GM23338 (cell line): Measurements from ENCODE around the gene MPPE1. TPM values are rescaled to one million over a fixed set of nuclear protein-coding genes. Genes with fewer than 3 reads are reported as not detected.

ENCODE experiments used
- ATAC-seq: fragments of 200-7000 bp; cut with Tn5 transposase; 3 replicates; pipeline ENCODE4 v1.9.1; 2020
- DNase-seq: peaks from one replicate; pipeline ENCODE4 v3.0.0-alpha.2; 2015; ENCODE audit warnings: low spot score
- H2AFZ ChIP-seq: fragments of 200-600 bp; sonication (generic); 2 replicates; pipeline ENCODE4 v1.8.0; 2016; ENCODE audit warnings: antibody characterized with exemption, mild to moderate bottlenecking, moderate library complexity
- H3F3A ChIP-seq: fragments of 200-600 bp; sonication (generic); replicated peaks from 2 replicates; pipeline ENCODE4 v1.8.0; 2017; ENCODE audit warnings: antibody characterized with exemption, mixed run types, low read depth
- H3K27ac ChIP-seq: fragments of 200-600 bp; sonication (generic); 2 replicates; pipeline ENCODE4 v1.6.1; 2016; ENCODE audit warnings: low read depth
- H3K27me3 ChIP-seq: fragments of 200-600 bp; sonication (generic); 2 replicates; pipeline ENCODE4 v1.8.0; 2016; ENCODE audit warnings: mild to moderate bottlenecking, mixed run types, moderate library complexity; ENCODE audit not compliant: insufficient read depth
- H3K36me3 ChIP-seq: fragments of 200-600 bp; sonication (generic); 2 replicates; pipeline ENCODE4 v1.8.0; 2016; ENCODE audit warnings: mild to moderate bottlenecking; ENCODE audit not compliant: insufficient read depth
- H3K4me1 ChIP-seq: fragments of 200-600 bp; sonication (generic); 2 replicates; pipeline ENCODE4 v1.8.0; 2016; ENCODE audit warnings: mild to moderate bottlenecking, moderate library complexity; ENCODE audit not compliant: insufficient read depth
- H3K4me2 ChIP-seq: fragments of 200-600 bp; sonication (generic); 2 replicates; pipeline ENCODE4 v1.7.1; 2017; ENCODE audit warnings: mixed run types
- H3K4me3 ChIP-seq: fragments of 200-600 bp; sonication (generic); 2 replicates; pipeline ENCODE4 v1.6.1; 2016; ENCODE audit warnings: mixed run types
- H3K79me2 ChIP-seq: fragments of 200-600 bp; sonication (generic); replicated peaks from 2 replicates; pipeline ENCODE4 v1.8.0; 2017; ENCODE audit warnings: mild to moderate bottlenecking; ENCODE audit not compliant: insufficient read depth
- H3K9me2 ChIP-seq: fragments of 200-600 bp; sonication (generic); 2 replicates; pipeline ENCODE4 v1.8.0; 2017; ENCODE audit not compliant: insufficient read depth
- H4K20me1 ChIP-seq: fragments of 200-600 bp; sonication (generic); replicated peaks from 2 replicates; pipeline ENCODE4 v1.8.0; 2017; ENCODE audit warnings: mild to moderate bottlenecking; ENCODE audit not compliant: insufficient read depth
- H3K27ac Mint-ChIP-seq: 2 replicates; pipeline ENCODE4 v1.8.0; 2020; ENCODE audit warnings: inconsistent platforms, mild to moderate bottlenecking, moderate library complexity, mixed read lengths
- H3K27me3 Mint-ChIP-seq: 3 replicates; pipeline ENCODE4 v1.8.0; 2022; ENCODE audit warnings: low read depth, mild to moderate bottlenecking, moderate library complexity, mixed read lengths, inconsistent platforms; ENCODE audit not compliant: insufficient read depth, poor library complexity
- H3K36me3 Mint-ChIP-seq: 3 replicates; pipeline ENCODE4 v1.8.0; 2021; ENCODE audit warnings: low read depth, mild to moderate bottlenecking, inconsistent platforms, moderate library complexity, mixed read lengths
- H3K4me1 Mint-ChIP-seq: 3 replicates; pipeline ENCODE4 v1.8.0; 2020; ENCODE audit warnings: mild to moderate bottlenecking, inconsistent platforms, mixed read lengths
- H3K4me3 Mint-ChIP-seq: 3 replicates; pipeline ENCODE4 v1.8.0; 2021; ENCODE audit warnings: moderate library complexity, mild to moderate bottlenecking, inconsistent platforms, mixed read lengths
- H3K9me3 Mint-ChIP-seq: 3 replicates; pipeline ENCODE4 v1.8.0; 2020; ENCODE audit warnings: moderate library complexity, mild to moderate bottlenecking, inconsistent platforms, mixed read lengths
- CREB1 ChIP-seq: fragments of 250-450 bp; sonication (Bioruptor Pico); IDR thresholded peaks from 2 replicates; pipeline ENCODE4 v1.5.0; 2020; ENCODE audit warnings: low read depth, mild to moderate bottlenecking, moderate library complexity
- EZH2 ChIP-seq: fragments of 200-600 bp; sonication (generic); IDR thresholded peaks from one replicate; pipeline ENCODE4 v1.8.0; 2017; ENCODE audit warnings: antibody characterized with exemption, mild to moderate bottlenecking, low read depth; ENCODE audit not compliant: unreplicated experiment
- EZH2phosphoT487 ChIP-seq: fragments of 200-600 bp; sonication (generic); IDR thresholded peaks from one replicate; pipeline ENCODE4 v1.8.1; 2018; ENCODE audit warnings: antibody characterized with exemption; ENCODE audit not compliant: unreplicated experiment
- NANOG ChIP-seq: IDR thresholded peaks from 2 replicates; pipeline ENCODE4 v1.6.1; 2016; ENCODE audit warnings: antibody characterized with exemption, borderline replicate concordance
- POLR2AphosphoS5 ChIP-seq: IDR thresholded peaks from 2 replicates; pipeline ENCODE4 v1.6.1; 2016; ENCODE audit warnings: antibody characterized with exemption, low read depth
- STAT1 ChIP-seq: IDR thresholded peaks from one replicate; pipeline ENCODE4 v1.6.1; 2016; ENCODE audit warnings: antibody characterized with exemption; ENCODE audit not compliant: unreplicated experiment
- ZNF114 ChIP-seq: fragments of 250-450 bp; sonication (Bioruptor Pico); IDR thresholded peaks from 2 replicates; pipeline ENCODE4 v1.5.0; 2020; ENCODE audit warnings: mild to moderate bottlenecking, moderate library complexity
- ZNF331 ChIP-seq: fragments of 250-450 bp; sonication (Bioruptor Pico); IDR thresholded peaks from 2 replicates; pipeline ENCODE4 v1.5.0; 2020; ENCODE audit warnings: low read depth, mild to moderate bottlenecking, moderate library complexity
- polyA plus RNA-seq: library from polyadenylated mRNA; unstranded; fragments of >200 nt; fragmentation: Nextera tagmentation; extraction: Ambion mirVana; gene quantifications from 2 replicates; pipeline ENCODE4 v1.2.1, GENCODE V29; 2016
- total RNA-seq: library from RNA; depleted of rRNA; stranded (reverse); fragments of >200 nt; shearing (Covaris generic); gene quantifications from 2 replicates; pipeline ENCODE4 v1.2.3, GENCODE V29; 2014
- TF ChIP-seq, protein P1 (sequence below), 2 experiments: fragments of 200-600 bp in 1 of 2; sonication (generic) in 1 of 2; conservative IDR thresholded peaks; 2 replicates each; pipeline versions ENCODE4 v1.5.1 to v1.6.1; 2016 to 2017; ENCODE audit warnings: antibody characterized with exemption in 2 of 2, low read depth in 2 of 2, mild to moderate bottlenecking in 2 of 2, moderate library complexity in 1 of 2
- TF ChIP-seq, protein P2 (sequence below): IDR thresholded peaks from 2 replicates; pipeline ENCODE4 v1.6.1; 2016; ENCODE audit warnings: antibody characterized with exemption
- TF ChIP-seq, protein P3 (sequence below): IDR thresholded peaks from one replicate; pipeline ENCODE4 v1.6.1; 2018; ENCODE audit warnings: antibody characterized with exemption; ENCODE audit not compliant: unreplicated experiment
- TF ChIP-seq, protein P4 (sequence below): fragments of 250-450 bp; sonication (Bioruptor Pico); IDR thresholded peaks from 2 replicates; pipeline ENCODE4 v1.5.0; 2020; ENCODE audit warnings: mild to moderate bottlenecking, moderate library complexity

The MPPE1 gene
- total and polyA plus RNA-seq, 2 experiments from 2014 or later: 18.8 to 24.6 TPM

DNA sequence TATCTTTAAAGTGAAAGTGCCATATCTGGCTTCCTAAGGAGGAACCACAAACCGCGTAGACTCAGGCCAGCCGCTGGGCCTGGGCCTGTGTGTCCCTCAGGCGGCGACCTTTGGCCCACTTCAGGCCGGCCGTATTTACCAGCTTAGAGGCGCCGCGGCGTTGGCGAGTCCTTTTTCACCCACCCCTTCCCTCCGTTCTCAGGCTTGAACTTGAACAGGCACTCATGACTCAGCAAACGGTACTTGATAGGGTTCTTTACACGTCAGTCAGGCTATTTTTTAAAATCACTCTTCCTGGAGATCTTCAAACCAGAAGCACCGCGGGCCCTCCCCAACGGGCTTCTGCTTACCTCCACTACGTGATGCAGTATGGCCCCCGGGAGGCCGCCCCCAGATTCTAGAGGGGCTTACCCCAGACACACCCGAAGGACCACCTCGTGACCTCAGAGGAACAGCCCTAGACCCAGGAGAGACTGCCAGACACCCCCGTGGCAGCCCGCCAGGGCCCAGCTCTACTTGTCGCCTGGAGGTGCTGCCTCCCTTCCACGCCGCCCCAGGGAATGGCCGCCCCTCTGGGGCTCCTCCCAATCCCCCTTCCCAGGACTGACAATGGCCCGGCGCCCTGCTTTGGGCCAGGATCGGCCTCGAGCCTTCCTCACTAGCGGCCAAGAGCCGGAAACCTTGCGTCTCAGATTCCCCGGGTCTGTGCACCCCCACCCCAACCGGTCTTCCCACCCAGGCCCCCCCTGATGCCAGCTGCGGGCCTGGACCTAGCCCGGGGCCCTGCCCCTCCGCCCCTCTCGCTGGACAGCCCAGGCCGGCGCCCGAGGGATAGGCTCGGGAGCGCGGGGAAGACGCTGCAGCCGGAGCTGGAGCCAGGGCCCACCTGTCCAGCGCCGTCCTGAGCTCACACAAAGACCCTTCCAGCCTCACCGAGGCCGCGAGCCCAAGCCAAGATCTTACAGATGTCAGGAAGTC is 39.4 kb upstream of the MPPE1 start:
- H3K36me3 ChIP-seq: no peaks in the 10 kb centered on the region
- Mint-ChIP-seq H3K9me3 (peaks cover 3% of the 10 kb centered on the region; the same call in 2 of the 3 replicates), H3K36me3 (peaks cover 4% of the 10 kb centered on the region; the same call in 1 of the 3 replicates), H3K4me3 (peak overlapping the region; percentile 87), H3K27me3 (peaks cover 7% of the 10 kb centered on the region), H3K4me1 (peaks cover 30% of the 10 kb centered on the region), H3K27ac (peak overlapping the region; percentile 97)
- TF ChIP-seq ZNF331 (no peak), STAT1 (no peak), CREB1 (CRISPR knock-in tag) (no peak), NANOG (no peak), EZH2phosphoT487 (no peak), EZH2 (no peak), POLR2AphosphoS5 (peak; percentile 23; the same call in 1 of the 2 replicates), ZNF114 (CRISPR knock-in tag) (no peak)
- TF ChIP-seq, protein P1, sequence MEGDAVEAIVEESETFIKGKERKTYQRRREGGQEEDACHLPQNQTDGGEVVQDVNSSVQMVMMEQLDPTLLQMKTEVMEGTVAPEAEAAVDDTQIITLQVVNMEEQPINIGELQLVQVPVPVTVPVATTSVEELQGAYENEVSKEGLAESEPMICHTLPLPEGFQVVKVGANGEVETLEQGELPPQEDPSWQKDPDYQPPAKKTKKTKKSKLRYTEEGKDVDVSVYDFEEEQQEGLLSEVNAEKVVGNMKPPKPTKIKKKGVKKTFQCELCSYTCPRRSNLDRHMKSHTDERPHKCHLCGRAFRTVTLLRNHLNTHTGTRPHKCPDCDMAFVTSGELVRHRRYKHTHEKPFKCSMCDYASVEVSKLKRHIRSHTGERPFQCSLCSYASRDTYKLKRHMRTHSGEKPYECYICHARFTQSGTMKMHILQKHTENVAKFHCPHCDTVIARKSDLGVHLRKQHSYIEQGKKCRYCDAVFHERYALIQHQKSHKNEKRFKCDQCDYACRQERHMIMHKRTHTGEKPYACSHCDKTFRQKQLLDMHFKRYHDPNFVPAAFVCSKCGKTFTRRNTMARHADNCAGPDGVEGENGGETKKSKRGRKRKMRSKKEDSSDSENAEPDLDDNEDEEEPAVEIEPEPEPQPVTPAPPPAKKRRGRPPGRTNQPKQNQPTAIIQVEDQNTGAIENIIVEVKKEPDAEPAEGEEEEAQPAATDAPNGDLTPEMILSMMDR (conservative IDR thresholded peaks at IDR 0.05; ENCODE audit: low read depth in 2 of 2): no peak
- TF ChIP-seq, protein P2, sequence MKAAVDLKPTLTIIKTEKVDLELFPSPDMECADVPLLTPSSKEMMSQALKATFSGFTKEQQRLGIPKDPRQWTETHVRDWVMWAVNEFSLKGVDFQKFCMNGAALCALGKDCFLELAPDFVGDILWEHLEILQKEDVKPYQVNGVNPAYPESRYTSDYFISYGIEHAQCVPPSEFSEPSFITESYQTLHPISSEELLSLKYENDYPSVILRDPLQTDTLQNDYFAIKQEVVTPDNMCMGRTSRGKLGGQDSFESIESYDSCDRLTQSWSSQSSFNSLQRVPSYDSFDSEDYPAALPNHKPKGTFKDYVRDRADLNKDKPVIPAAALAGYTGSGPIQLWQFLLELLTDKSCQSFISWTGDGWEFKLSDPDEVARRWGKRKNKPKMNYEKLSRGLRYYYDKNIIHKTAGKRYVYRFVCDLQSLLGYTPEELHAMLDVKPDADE: no peak
- TF ChIP-seq, protein P3, sequence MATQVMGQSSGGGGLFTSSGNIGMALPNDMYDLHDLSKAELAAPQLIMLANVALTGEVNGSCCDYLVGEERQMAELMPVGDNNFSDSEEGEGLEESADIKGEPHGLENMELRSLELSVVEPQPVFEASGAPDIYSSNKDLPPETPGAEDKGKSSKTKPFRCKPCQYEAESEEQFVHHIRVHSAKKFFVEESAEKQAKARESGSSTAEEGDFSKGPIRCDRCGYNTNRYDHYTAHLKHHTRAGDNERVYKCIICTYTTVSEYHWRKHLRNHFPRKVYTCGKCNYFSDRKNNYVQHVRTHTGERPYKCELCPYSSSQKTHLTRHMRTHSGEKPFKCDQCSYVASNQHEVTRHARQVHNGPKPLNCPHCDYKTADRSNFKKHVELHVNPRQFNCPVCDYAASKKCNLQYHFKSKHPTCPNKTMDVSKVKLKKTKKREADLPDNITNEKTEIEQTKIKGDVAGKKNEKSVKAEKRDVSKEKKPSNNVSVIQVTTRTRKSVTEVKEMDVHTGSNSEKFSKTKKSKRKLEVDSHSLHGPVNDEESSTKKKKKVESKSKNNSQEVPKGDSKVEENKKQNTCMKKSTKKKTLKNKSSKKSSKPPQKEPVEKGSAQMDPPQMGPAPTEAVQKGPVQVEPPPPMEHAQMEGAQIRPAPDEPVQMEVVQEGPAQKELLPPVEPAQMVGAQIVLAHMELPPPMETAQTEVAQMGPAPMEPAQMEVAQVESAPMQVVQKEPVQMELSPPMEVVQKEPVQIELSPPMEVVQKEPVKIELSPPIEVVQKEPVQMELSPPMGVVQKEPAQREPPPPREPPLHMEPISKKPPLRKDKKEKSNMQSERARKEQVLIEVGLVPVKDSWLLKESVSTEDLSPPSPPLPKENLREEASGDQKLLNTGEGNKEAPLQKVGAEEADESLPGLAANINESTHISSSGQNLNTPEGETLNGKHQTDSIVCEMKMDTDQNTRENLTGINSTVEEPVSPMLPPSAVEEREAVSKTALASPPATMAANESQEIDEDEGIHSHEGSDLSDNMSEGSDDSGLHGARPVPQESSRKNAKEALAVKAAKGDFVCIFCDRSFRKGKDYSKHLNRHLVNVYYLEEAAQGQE: peak; percentile 18
- TF ChIP-seq, protein P4, sequence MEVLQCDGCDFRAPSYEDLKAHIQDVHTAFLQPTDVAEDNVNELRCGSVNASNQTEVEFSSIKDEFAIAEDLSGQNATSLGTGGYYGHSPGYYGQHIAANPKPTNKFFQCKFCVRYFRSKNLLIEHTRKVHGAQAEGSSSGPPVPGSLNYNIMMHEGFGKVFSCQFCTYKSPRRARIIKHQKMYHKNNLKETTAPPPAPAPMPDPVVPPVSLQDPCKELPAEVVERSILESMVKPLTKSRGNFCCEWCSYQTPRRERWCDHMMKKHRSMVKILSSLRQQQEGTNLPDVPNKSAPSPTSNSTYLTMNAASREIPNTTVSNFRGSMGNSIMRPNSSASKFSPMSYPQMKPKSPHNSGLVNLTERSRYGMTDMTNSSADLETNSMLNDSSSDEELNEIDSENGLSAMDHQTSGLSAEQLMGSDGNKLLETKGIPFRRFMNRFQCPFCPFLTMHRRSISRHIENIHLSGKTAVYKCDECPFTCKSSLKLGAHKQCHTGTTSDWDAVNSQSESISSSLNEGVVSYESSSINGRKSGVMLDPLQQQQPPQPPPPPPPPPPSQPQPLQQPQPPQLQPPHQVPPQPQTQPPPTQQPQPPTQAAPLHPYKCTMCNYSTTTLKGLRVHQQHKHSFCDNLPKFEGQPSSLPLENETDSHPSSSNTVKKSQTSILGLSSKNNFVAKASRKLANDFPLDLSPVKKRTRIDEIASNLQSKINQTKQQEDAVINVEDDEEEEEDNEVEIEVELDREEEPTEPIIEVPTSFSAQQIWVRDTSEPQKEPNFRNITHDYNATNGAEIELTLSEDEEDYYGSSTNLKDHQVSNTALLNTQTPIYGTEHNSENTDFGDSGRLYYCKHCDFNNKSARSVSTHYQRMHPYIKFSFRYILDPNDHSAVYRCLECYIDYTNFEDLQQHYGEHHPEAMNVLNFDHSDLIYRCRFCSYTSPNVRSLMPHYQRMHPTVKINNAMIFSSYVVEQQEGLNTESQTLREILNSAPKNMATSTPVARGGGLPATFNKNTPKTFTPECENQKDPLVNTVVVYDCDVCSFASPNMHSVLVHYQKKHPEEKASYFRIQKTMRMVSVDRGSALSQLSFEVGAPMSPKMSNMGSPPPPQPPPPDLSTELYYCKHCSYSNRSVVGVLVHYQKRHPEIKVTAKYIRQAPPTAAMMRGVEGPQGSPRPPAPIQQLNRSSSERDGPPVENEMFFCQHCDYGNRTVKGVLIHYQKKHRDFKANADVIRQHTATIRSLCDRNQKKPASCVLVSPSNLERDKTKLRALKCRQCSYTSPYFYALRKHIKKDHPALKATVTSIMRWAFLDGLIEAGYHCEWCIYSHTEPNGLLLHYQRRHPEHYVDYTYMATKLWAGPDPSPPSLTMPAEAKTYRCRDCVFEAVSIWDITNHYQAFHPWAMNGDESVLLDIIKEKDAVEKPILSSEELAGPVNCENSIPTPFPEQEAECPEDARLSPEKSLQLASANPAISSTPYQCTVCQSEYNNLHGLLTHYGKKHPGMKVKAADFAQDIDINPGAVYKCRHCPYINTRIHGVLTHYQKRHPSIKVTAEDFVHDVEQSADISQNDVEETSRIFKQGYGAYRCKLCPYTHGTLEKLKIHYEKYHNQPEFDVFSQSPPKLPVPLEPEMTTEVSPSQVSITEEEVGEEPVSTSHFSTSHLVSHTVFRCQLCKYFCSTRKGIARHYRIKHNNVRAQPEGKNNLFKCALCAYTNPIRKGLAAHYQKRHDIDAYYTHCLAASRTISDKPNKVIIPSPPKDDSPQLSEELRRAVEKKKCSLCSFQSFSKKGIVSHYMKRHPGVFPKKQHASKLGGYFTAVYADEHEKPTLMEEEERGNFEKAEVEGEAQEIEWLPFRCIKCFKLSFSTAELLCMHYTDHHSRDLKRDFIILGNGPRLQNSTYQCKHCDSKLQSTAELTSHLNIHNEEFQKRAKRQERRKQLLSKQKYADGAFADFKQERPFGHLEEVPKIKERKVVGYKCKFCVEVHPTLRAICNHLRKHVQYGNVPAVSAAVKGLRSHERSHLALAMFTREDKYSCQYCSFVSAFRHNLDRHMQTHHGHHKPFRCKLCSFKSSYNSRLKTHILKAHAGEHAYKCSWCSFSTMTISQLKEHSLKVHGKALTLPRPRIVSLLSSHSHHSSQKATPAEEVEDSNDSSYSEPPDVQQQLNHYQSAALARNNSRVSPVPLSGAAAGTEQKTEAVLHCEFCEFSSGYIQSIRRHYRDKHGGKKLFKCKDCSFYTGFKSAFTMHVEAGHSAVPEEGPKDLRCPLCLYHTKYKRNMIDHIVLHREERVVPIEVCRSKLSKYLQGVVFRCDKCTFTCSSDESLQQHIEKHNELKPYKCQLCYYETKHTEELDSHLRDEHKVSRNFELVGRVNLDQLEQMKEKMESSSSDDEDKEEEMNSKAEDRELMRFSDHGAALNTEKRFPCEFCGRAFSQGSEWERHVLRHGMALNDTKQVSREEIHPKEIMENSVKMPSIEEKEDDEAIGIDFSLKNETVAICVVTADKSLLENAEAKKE (CRISPR knock-in tag): no peak
- no peaks in the 10 kb centered on the region for H3F3A ChIP-seq
- no peaks in the 10 kb centered on the region for H3K9me2 ChIP-seq
- peak overlapping the region; percentile 98 for H2AFZ ChIP-seq
- peak overlapping the region; percentile 78 for H3K27ac ChIP-seq
- H3K4me1 ChIP-seq: peaks cover 32% of the 10 kb centered on the region
- DNase-seq (peak; percentile 94), ATAC-seq (peak; percentile 84)
- peak overlapping the region; percentile 83 for H3K4me3 ChIP-seq
- no peaks in the 10 kb centered on the region for H3K79me2 ChIP-seq
- no peaks in the 10 kb centered on the region for H4K20me1 ChIP-seq
- H3K4me2 ChIP-seq: peak overlapping the region; percentile 94
- no peaks in the 10 kb centered on the region for H3K27me3 ChIP-seq
